ENCODE measurements around the gene MEGF11.

- TF ChIP-seq, protein P1, sequence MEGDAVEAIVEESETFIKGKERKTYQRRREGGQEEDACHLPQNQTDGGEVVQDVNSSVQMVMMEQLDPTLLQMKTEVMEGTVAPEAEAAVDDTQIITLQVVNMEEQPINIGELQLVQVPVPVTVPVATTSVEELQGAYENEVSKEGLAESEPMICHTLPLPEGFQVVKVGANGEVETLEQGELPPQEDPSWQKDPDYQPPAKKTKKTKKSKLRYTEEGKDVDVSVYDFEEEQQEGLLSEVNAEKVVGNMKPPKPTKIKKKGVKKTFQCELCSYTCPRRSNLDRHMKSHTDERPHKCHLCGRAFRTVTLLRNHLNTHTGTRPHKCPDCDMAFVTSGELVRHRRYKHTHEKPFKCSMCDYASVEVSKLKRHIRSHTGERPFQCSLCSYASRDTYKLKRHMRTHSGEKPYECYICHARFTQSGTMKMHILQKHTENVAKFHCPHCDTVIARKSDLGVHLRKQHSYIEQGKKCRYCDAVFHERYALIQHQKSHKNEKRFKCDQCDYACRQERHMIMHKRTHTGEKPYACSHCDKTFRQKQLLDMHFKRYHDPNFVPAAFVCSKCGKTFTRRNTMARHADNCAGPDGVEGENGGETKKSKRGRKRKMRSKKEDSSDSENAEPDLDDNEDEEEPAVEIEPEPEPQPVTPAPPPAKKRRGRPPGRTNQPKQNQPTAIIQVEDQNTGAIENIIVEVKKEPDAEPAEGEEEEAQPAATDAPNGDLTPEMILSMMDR (IDR thresholded peaks at IDR 0.05): no peak
- no peak for TF ChIP-seq POLR2A (IDR thresholded peaks at IDR 0.05)
Measured at GRCh38 chr15:66078196-66078928, 175.2 kb downstream of the MEGF11 start.

Data from Peyer's patch (tissue), 4 donors.